IPS-20b (cell line): Measurements from ENCODE around the gene CPXM2.

Experiments used
- H3K27ac ChIP-seq: one replicate; pipeline ENCODE4 v1.5.1; 2013; ENCODE audit warnings: low read length
- H3K27me3 ChIP-seq: 2 replicates; pipeline ENCODE4 v1.6.1; 2013; ENCODE audit warnings: mild to moderate bottlenecking, low read length, inconsistent platforms; ENCODE audit not compliant: insufficient read depth
- H3K36me3 ChIP-seq: 2 replicates; pipeline ENCODE4 v1.6.1; 2013; ENCODE audit warnings: low read depth, mild to moderate bottlenecking, inconsistent platforms, low read length, moderate library complexity; ENCODE audit not compliant: insufficient read depth
- H3K4me1 ChIP-seq: 2 replicates; pipeline ENCODE4 v1.6.1; 2013; ENCODE audit warnings: mild to moderate bottlenecking, control low read depth, inconsistent platforms, low read length, moderate library complexity; ENCODE audit not compliant: insufficient read depth
- H3K4me3 ChIP-seq: 2 replicates; pipeline ENCODE4 v1.5.1; 2013; ENCODE audit warnings: mild to moderate bottlenecking, low read length, inconsistent platforms
- H3K9ac ChIP-seq: 2 replicates; pipeline ENCODE4 v1.6.1; 2013; ENCODE audit warnings: low read depth, mild to moderate bottlenecking, inconsistent platforms, low read length, moderate library complexity
- H3K9me3 ChIP-seq: 2 replicates; pipeline ENCODE4 v1.6.1; 2013; ENCODE audit warnings: mild to moderate bottlenecking, low read depth, low read length, inconsistent platforms; ENCODE audit not compliant: insufficient read depth

CPXM2 gene

GRCh38 chr10:123761038-123761428, 130.6 kb downstream of the CPXM2 start:
- Histone ChIP-seq H3K27me3 (no peaks in the 10 kb centered on the region), H3K9me3 (no peaks in the 10 kb centered on the region), H3K9ac (no peak overlapping the region), H3K36me3 (no peaks in the 10 kb centered on the region), H3K27ac (no peak overlapping the region), H3K4me1 (no peaks in the 10 kb centered on the region; the same call in 1 of the 2 replicates), H3K4me3 (no peak overlapping the region)

DNA sequence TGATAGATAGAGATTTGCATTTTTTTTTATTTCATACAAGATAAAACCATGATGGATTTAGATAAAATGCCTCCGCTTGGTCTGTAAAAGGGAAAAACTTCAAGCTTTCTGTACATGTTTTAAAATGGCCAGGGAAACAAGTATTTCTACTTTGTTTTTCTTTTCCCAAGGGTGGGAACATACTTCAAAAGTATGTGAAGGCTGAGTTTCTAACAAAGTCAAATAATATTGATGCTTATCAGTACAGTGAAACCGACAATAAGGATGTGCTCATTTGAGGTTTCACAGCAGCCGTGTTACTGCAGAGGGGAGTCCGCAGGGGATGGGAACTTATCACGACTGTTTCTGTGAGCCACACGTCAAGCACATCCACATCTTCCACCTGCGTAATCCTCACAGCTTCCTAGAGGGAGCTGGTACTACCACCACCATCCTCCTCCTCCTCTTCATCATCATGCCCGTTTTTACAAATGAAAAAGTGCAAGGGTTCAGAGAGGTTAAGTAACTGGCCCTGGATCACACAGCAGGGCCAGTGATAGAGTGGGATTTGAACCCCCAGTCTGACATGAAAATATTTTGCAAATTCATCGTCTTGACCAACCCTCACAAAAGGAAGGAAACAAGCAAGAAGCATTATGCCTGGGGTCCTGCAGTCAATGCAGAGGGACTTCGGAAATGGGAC, 131.1 kb downstream of the CPXM2 start:
- Histone ChIP-seq H3K4me1 (peaks cover 5% of the 10 kb centered on the region), H3K36me3 (no peaks in the 10 kb centered on the region), H3K9ac (no peak overlapping the region), H3K9me3 (no peaks in the 10 kb centered on the region), H3K27me3 (no peaks in the 10 kb centered on the region), H3K27ac (no peak overlapping the region), H3K4me3 (no peak overlapping the region)

DNA sequence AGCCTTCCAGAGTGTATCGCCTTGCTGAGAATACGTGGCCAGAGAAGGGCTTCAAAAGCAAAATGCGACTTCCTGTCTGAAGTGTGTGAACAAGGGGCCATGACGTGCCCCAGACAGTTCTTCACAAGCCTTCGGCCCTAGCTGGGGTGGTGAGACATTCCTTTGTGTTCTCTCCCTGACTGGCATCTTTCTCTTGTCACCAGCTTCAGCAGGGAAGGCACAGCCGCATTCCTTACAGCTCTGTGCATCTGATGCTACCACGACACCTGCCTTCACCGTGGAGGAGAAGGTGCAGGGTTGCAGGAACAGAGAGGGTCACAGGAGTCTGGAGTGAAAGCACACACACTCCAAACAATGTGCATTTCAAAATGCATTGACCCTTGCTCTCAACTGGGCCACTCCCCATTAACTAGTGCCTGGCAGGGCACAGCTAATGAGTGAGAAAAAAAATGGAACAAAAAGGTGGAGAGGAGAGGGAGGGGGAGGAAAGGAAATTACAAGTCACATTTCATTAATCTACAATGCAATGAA, 132.0 kb downstream of the CPXM2 start:
- Histone ChIP-seq H3K4me3 (no peak overlapping the region), H3K36me3 (no peaks in the 10 kb centered on the region), H3K9ac (no peak overlapping the region), H3K9me3 (no peaks in the 10 kb centered on the region), H3K27ac (no peak overlapping the region), H3K4me1 (peaks cover 14% of the 10 kb centered on the region), H3K27me3 (no peaks in the 10 kb centered on the region)

DNA sequence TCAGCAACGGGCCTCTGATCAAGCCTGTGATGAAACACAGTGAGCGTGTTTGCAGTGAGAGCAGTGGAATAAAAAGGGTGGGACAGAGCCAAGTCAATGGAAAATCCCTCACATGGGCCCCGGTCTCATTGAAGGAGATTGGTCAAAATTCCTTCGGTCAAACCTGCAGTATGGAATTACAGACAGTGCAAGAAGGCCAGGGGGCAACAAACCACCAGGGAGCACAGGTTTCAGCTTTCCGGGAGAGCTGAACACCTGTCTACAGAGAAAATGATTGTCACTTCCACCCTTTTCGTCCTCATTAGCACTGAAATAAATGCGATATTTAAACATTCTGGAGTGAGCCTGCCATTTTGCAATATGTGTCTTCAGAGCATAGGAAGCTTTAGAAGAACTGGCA, 132.6 kb downstream of the CPXM2 start:
- H3K4me1 ChIP-seq, result peaks cover 19% of the 10 kb centered on the region
- no peak overlapping the region for H3K4me3 ChIP-seq
- H3K36me3 ChIP-seq, result no peaks in the 10 kb centered on the region
- H3K9me3 ChIP-seq, result no peaks in the 10 kb centered on the region
- H3K27ac ChIP-seq, result no peak overlapping the region
- H3K27me3 ChIP-seq, result 0 out of 2 replicates have a peak, but pooled peaks cover 1% of the 10 kb centered on the region
- H3K9ac ChIP-seq, result no peak overlapping the region

DNA sequence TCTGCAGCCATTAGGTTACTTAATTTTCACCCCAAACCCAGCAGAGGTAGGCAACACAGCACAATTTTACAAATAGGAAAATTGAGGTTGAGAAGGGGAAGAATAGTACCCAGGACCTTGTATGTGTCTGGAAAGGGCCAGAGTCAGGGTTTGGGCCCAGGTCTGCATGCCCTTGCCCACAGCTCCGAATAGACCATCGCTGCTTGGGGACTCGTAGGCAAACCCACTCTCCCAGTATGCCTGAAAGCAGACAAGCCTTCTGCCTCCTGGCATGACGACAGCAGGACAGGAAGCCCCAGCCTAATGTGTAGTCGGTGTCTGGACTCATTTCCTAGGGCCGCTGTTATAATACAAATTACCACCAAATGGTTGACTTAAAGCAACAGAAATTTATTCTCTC, 133.8 kb downstream of the CPXM2 start:
- no peak overlapping the region for H3K4me3 ChIP-seq
- H3K4me1 ChIP-seq, result peaks cover 21% of the 10 kb centered on the region
- no peak overlapping the region for H3K27ac ChIP-seq
- H3K27me3 ChIP-seq, result 0 out of 2 replicates have a peak, but pooled peaks cover 4% of the 10 kb centered on the region
- H3K36me3 ChIP-seq, result no peaks in the 10 kb centered on the region
- no peak overlapping the region for H3K9ac ChIP-seq
- H3K9me3 ChIP-seq, result no peaks in the 10 kb centered on the region

DNA sequence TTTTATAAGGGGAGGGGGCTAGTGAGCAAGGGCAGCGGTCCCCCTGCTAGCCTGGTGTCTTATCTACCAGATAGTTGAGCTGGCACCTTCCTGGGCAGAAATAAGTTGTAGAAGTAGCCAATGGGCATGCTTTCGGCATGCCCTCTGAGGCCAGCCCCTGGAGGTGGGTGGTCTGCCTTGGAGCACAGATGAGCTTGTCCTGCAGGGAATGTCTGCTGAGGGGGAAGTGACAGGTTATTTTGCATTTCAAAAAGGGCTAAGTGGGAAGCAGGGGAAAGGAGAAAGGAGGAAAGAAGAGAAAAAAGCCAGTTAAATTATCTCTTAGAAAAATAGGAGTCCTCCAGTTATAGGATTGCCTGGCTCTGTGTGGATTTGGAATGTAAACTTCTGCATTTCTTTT, 136.5 kb downstream of the CPXM2 start:
- Histone ChIP-seq H3K27me3 (0 out of 2 replicates have a peak, but pooled peaks cover 4% of the 10 kb centered on the region), H3K4me3 (no peak overlapping the region), H3K9me3 (peaks cover 11% of the 10 kb centered on the region; the same call in 1 of the 2 replicates), H3K27ac (no peak overlapping the region), H3K9ac (no peak overlapping the region), H3K36me3 (peaks cover 7% of the 10 kb centered on the region; the same call in 1 of the 2 replicates), H3K4me1 (peaks cover 21% of the 10 kb centered on the region)

DNA sequence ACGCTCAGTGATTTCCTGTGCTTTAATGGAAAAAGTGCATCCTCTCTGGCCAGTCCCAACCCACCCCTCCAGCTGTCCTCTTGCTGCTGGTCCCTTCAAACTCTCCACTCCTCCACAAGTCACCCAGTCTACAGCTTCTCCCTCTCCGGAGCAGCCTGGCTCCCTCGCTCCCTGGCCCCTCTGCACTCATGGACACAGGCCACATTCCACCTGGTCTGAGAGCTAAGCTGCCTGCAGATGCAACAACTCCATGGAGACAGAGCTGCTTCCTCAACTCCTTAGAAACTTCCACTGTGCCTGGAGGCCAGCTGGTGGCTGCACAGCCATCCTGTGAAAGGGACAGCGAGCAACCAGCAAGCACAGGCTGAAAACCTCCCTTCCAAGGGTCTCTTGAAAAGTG, 137.5 kb downstream of the CPXM2 start:
- Histone ChIP-seq H3K4me3 (no peak overlapping the region), H3K9me3 (peaks cover 11% of the 10 kb centered on the region; the same call in 1 of the 2 replicates), H3K27ac (no peak overlapping the region), H3K4me1 (peaks cover 21% of the 10 kb centered on the region), H3K9ac (no peak overlapping the region), H3K27me3 (0 out of 2 replicates have a peak, but pooled peaks cover 4% of the 10 kb centered on the region), H3K36me3 (peaks cover 7% of the 10 kb centered on the region; the same call in 1 of the 2 replicates)

GRCh38 chr10:123751342-123752134, 140.1 kb downstream of the CPXM2 start:
- Histone ChIP-seq H3K9ac (no peak overlapping the region), H3K27me3 (0 out of 2 replicates have a peak, but pooled peaks cover 4% of the 10 kb centered on the region), H3K27ac (no peak overlapping the region), H3K4me1 (peaks cover 23% of the 10 kb centered on the region), H3K36me3 (peaks cover 7% of the 10 kb centered on the region; the same call in 1 of the 2 replicates), H3K4me3 (no peak overlapping the region), H3K9me3 (peaks cover 11% of the 10 kb centered on the region; the same call in 1 of the 2 replicates)

- H3K9me3 ChIP-seq, result peaks cover 11% of the 10 kb centered on the region; the same call in 1 of the 2 replicates
- H3K36me3 ChIP-seq, result peaks cover 7% of the 10 kb centered on the region; the same call in 1 of the 2 replicates
- H3K27me3 ChIP-seq, result 0 out of 2 replicates have a peak, but pooled peaks cover 4% of the 10 kb centered on the region
- H3K9ac ChIP-seq, result no peak overlapping the region
- H3K27ac ChIP-seq, result no peak overlapping the region
- peaks cover 25% of the 10 kb centered on the region for H3K4me1 ChIP-seq
- no peak overlapping the region for H3K4me3 ChIP-seq
Measured at GRCh38 chr10:123750901-123751300, 140.7 kb downstream of the CPXM2 start.

DNA sequence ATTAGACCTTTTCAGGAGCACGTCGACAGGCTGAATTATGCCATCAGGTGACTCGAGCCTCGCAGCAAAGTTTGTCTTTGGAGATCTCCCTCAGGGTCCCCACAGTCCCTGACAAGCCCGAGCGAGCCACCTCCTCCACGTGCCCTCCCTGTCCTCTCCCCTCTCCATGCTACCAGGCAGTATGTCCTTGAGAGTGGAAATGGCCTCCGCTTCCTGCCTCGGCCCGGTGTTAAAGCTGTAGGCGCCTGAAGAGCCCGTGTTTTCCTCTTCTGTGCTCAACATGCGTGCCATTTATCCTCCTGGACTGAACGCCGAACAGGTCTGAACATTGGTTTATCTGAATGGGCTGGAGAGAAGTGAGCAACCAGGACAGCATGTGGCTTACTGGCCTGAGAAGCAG, 142.9 kb downstream of the CPXM2 start:
- Histone ChIP-seq H3K4me3 (no peak overlapping the region), H3K9me3 (peaks cover 11% of the 10 kb centered on the region; the same call in 1 of the 2 replicates), H3K27me3 (no peaks in the 10 kb centered on the region), H3K27ac (no peak overlapping the region), H3K4me1 (peaks cover 5% of the 10 kb centered on the region; the same call in 1 of the 2 replicates), H3K36me3 (peaks cover 7% of the 10 kb centered on the region; the same call in 1 of the 2 replicates), H3K9ac (no peak overlapping the region)

DNA sequence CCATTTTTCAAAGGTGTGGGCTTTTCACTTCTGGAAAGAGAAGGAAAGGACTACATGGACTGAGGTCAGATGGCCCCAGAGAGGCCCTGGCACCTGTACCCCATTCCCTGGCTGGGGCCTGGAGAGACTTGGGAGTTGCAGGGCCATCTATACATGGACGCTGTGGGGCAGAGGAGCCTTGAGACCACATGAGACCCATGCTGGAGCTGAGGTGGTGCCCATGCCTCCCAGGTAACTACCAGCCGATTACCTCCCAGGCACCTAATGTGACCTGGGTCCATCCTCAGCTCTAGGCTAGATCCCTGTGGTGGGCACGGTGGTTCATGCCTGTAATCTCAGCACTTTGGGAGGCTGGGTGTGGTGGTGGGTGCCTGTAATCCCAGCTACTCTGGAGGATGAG, 144.2 kb downstream of the CPXM2 start:
- H3K9ac ChIP-seq, result no peak overlapping the region
- H3K4me1 ChIP-seq, result peaks cover 5% of the 10 kb centered on the region; the same call in 1 of the 2 replicates
- H3K36me3 ChIP-seq, result peaks cover 7% of the 10 kb centered on the region; the same call in 1 of the 2 replicates
- H3K9me3 ChIP-seq, result peaks cover 11% of the 10 kb centered on the region; the same call in 1 of the 2 replicates
- no peak overlapping the region for H3K4me3 ChIP-seq
- no peaks in the 10 kb centered on the region for H3K27me3 ChIP-seq
- H3K27ac ChIP-seq, result no peak overlapping the region
